Astrocyte (in vitro differentiated cells and primary cell): ENCODE measurements around the gene MYH15. TPM values are rescaled to one million over a fixed set of nuclear protein-coding genes. Genes with fewer than 3 reads are reported as not detected.
A peak's percentile ranks its signal among the peaks of the same experiment; 100 is the strongest.

Source experiments
- DNase-seq: peaks from one replicate; pipeline ENCODE4 v3.0.0-alpha.2; 2010; ENCODE audit warnings: low read depth
- FAIRE-seq: peaks from 2 replicates; lab custom pipeline; 2011; peaks lifted over from hg19 to GRCh38; lab: Jason Lieb, UNC
- H2AFZ ChIP-seq: 2 replicates; pipeline ENCODE4 v1.6.0; 2012; ENCODE audit warnings: low read depth, low read length, inconsistent platforms
- H3K27ac ChIP-seq: 2 replicates; pipeline ENCODE4 v1.5.1; 2011; ENCODE audit warnings: low read depth, low read length, inconsistent platforms
- H3K27me3 ChIP-seq: 2 replicates; pipeline ENCODE4 v1.6.0; 2011; ENCODE audit warnings: low read length, inconsistent platforms; ENCODE audit not compliant: insufficient read depth
- H3K36me3 ChIP-seq: 2 replicates; pipeline ENCODE4 v1.5.1; 2011; ENCODE audit warnings: low read length, inconsistent platforms; ENCODE audit not compliant: insufficient read depth
- H3K4me1 ChIP-seq: 2 replicates; pipeline ENCODE4 v1.5.1; 2011; ENCODE audit warnings: low read length, inconsistent platforms; ENCODE audit not compliant: insufficient read depth
- H3K4me2 ChIP-seq: 2 replicates; pipeline ENCODE4 v1.6.0; 2012; ENCODE audit warnings: low read length, inconsistent platforms
- H3K4me3 ChIP-seq: 2 replicates; pipeline ENCODE4 v1.5.1; 2011; ENCODE audit warnings: low read depth, mild to moderate bottlenecking, low read length, inconsistent platforms; ENCODE audit not compliant: insufficient read depth
- H3K79me2 ChIP-seq: 2 replicates; pipeline ENCODE4 v1.6.0; 2012; ENCODE audit warnings: mild to moderate bottlenecking, low read length, inconsistent platforms; ENCODE audit not compliant: insufficient read depth
- H3K9ac ChIP-seq: 2 replicates; pipeline ENCODE4 v1.6.0; 2012; ENCODE audit warnings: mild to moderate bottlenecking, low read length, inconsistent platforms
- H3K9me3 ChIP-seq: 2 replicates; pipeline ENCODE4 v1.5.1; 2012; ENCODE audit warnings: low read depth, mild to moderate bottlenecking, low read length, inconsistent platforms; ENCODE audit not compliant: insufficient read depth
- H4K20me1 ChIP-seq: 2 replicates; pipeline ENCODE4 v1.6.0; 2012; ENCODE audit warnings: low read length, inconsistent platforms; ENCODE audit not compliant: insufficient read depth
- H3K27ac Mint-ChIP-seq: one replicate; pipeline ENCODE4 v1.8.0; 2021; ENCODE audit warnings: mild to moderate bottlenecking, mixed read lengths; ENCODE audit not compliant: unreplicated experiment
- H3K27me3 Mint-ChIP-seq: one replicate; pipeline ENCODE4 v1.8.0; 2021; ENCODE audit warnings: low read depth, mixed read lengths; ENCODE audit not compliant: unreplicated experiment
- H3K36me3 Mint-ChIP-seq: one replicate; pipeline ENCODE4 v1.8.0; 2021; ENCODE audit warnings: low read depth, mixed read lengths; ENCODE audit not compliant: unreplicated experiment
- H3K4me1 Mint-ChIP-seq: one replicate; pipeline ENCODE4 v1.8.0; 2021; ENCODE audit warnings: low read depth, mixed read lengths; ENCODE audit not compliant: unreplicated experiment
- H3K4me3 Mint-ChIP-seq: one replicate; pipeline ENCODE4 v1.8.0; 2021; ENCODE audit warnings: mild to moderate bottlenecking, moderate library complexity, mixed read lengths; ENCODE audit not compliant: unreplicated experiment
- H3K9me3 Mint-ChIP-seq: one replicate; pipeline ENCODE4 v1.8.0; 2021; ENCODE audit warnings: mild to moderate bottlenecking, mixed read lengths; ENCODE audit not compliant: unreplicated experiment
- CTCF ChIP-seq: IDR thresholded peaks from 2 replicates; pipeline ENCODE4 v1.5.1; 2011; ENCODE audit warnings: low read depth, mild to moderate bottlenecking, inconsistent platforms, low read length, moderate library complexity; ENCODE audit not compliant: insufficient read depth
- EZH2 ChIP-seq: IDR thresholded peaks from 2 replicates; pipeline ENCODE4 v1.6.1; 2012; ENCODE audit warnings: mild to moderate bottlenecking, low read length, inconsistent platforms; ENCODE audit not compliant: insufficient read depth
- total RNA-seq: library from RNA; stranded (reverse); gene quantifications from 2 replicates; pipeline ENCODE4 v1.2.1, GENCODE V29; 2021

The MYH15 gene
- total RNA-seq, 1 donor from 2014 or later = 0.59 TPM

GRCh38 chr3:108432431-108432830, 78.0 kb downstream of the MYH15 start:
- no peaks in the 10 kb centered on the region for H3K27me3 Mint-ChIP-seq
- no peak overlapping the region for H2AFZ ChIP-seq
- H3K27ac Mint-ChIP-seq = no peak overlapping the region
- H3K9ac ChIP-seq = no peak overlapping the region
- no peak overlapping the region for H3K4me2 ChIP-seq
- no peak overlapping the region for H3K4me3 ChIP-seq
- peaks cover 10% of the 10 kb centered on the region for H3K4me1 Mint-ChIP-seq
- peaks cover 8% of the 10 kb centered on the region for H3K9me3 Mint-ChIP-seq
- no peak overlapping the region for H3K4me3 Mint-ChIP-seq
- H4K20me1 ChIP-seq = no peaks in the 10 kb centered on the region
- DNase-seq = no peak
- H3K27me3 ChIP-seq = no peaks in the 10 kb centered on the region
- H3K36me3 Mint-ChIP-seq = no peaks in the 10 kb centered on the region
- TF ChIP-seq EZH2 (no peak), CTCF (no peak)
- no peak for FAIRE-seq
- H3K9me3 ChIP-seq = peaks cover 5% of the 10 kb centered on the region
- H3K36me3 ChIP-seq = no peaks in the 10 kb centered on the region
- H3K4me1 ChIP-seq = no peaks in the 10 kb centered on the region
- no peak overlapping the region for H3K27ac ChIP-seq
- H3K79me2 ChIP-seq = no peaks in the 10 kb centered on the region

- DNase-seq = peak; percentile 68
- Mint-ChIP-seq H3K4me3 (no peak overlapping the region), H3K36me3 (no peaks in the 10 kb centered on the region), H3K4me1 (peaks cover 15% of the 10 kb centered on the region), H3K9me3 (peaks cover 8% of the 10 kb centered on the region), H3K27ac (no peak overlapping the region), H3K27me3 (no peaks in the 10 kb centered on the region)
- Histone ChIP-seq H3K4me3 (no peak overlapping the region), H3K36me3 (no peaks in the 10 kb centered on the region), H3K27ac (no peak overlapping the region), H4K20me1 (no peaks in the 10 kb centered on the region), H2AFZ (no peak overlapping the region), H3K27me3 (no peaks in the 10 kb centered on the region), H3K9me3 (peaks cover 5% of the 10 kb centered on the region), H3K79me2 (no peaks in the 10 kb centered on the region), H3K4me1 (no peaks in the 10 kb centered on the region), H3K4me2 (no peak overlapping the region), H3K9ac (no peak overlapping the region)
- TF ChIP-seq CTCF = no peak
- TF ChIP-seq EZH2 = no peak
- FAIRE-seq = no peak
Observed at GRCh38 chr3:108430540-108430939, 79.9 kb downstream of the MYH15 start.

- no peak for TF ChIP-seq EZH2
- no peak for TF ChIP-seq CTCF
- H2AFZ ChIP-seq = no peak overlapping the region
- no peaks in the 10 kb centered on the region for H3K4me1 ChIP-seq
- no peak overlapping the region for H3K9ac ChIP-seq
- no peaks in the 10 kb centered on the region for H3K27me3 ChIP-seq
- no peaks in the 10 kb centered on the region for H3K79me2 ChIP-seq
- no peak overlapping the region for H3K27ac ChIP-seq
- no peaks in the 10 kb centered on the region for H3K36me3 ChIP-seq
- H3K4me2 ChIP-seq = no peak overlapping the region
- H3K9me3 ChIP-seq = peaks cover 5% of the 10 kb centered on the region
- no peak overlapping the region for H3K27ac Mint-ChIP-seq
- H3K4me3 Mint-ChIP-seq = no peak overlapping the region
- peaks cover 15% of the 10 kb centered on the region for H3K4me1 Mint-ChIP-seq
- DNase-seq (peak; percentile 24), FAIRE-seq (no peak)
- H3K4me3 ChIP-seq = no peak overlapping the region
- H4K20me1 ChIP-seq = no peaks in the 10 kb centered on the region
- peaks cover 7% of the 10 kb centered on the region for H3K9me3 Mint-ChIP-seq
- H3K27me3 Mint-ChIP-seq = no peaks in the 10 kb centered on the region
- H3K36me3 Mint-ChIP-seq = no peaks in the 10 kb centered on the region
Observed at GRCh38 chr3:108428586-108428985, 81.8 kb downstream of the MYH15 start.
